ENCODE data around the gene NDUFS6. TPM values are rescaled to one million over a fixed set of nuclear protein-coding genes. Genes with fewer than 3 reads are reported as not detected.

The NDUFS6 gene
- total RNA-seq, 1 experiment from 2014 or later, result 104 TPM

GRCh38 chr5:1856596-1857255 is 55.5 kb downstream of the NDUFS6 start:
- ATAC-seq (no peak), DNase-seq (no peak)
- BruUV-seq (replicated peaks), result no TSS peak
- Histone ChIP-seq H3K9me3 (ENCODE audit: low read length) (no peaks in the 10 kb centered on the region), H3K27me3 (ENCODE audit: low read length) (peaks cover 33% of the 10 kb centered on the region; the same call in 1 of the 2 replicates), H3K4me2 (ENCODE audit: low read length) (no peak overlapping the region), H4K20me1 (ENCODE audit: low read length) (no peaks in the 10 kb centered on the region), H3K4me1 (ENCODE audit: insufficient read depth, low read length) (no peaks in the 10 kb centered on the region), H3K9me2 (replicated peaks; ENCODE audit: low read length) (no peaks in the 10 kb centered on the region), H3F3A (ENCODE audit: low read length, unreplicated experiment) (no peaks in the 10 kb centered on the region), H3K4me3 (ENCODE audit: low read length) (no peak overlapping the region), H3K36me3 (ENCODE audit: low read depth, low read length) (no peaks in the 10 kb centered on the region), H3K79me2 (ENCODE audit: low read length) (no peaks in the 10 kb centered on the region), H2AFZ (ENCODE audit: low read length) (no peak overlapping the region), H3K9ac (ENCODE audit: low read length) (no peak overlapping the region), H3K27ac (ENCODE audit: low read length) (no peak overlapping the region)
- TF ChIP-seq EZH2 (IDR thresholded peaks at IDR 0.05; ENCODE audit: low read length, unreplicated experiment), result no peak
- no peak for TF ChIP-seq CTCF (conservative IDR thresholded peaks at IDR 0.05; ENCODE audit: low read depth, low read length)
- TF ChIP-seq EZH2phosphoT487 (IDR thresholded peaks at IDR 0.05; ENCODE audit: borderline replicate concordance, low read length), result no peak
- POLR2A ChIA-PET (ENCODE audit: unreplicated experiment), result no interaction called here
- intact Hi-C loops (cut with micrococcal nuclease), result no loop called here
- CTCF ChIA-PET, result no interaction called here

GRCh38 chr5:1857256-1857600 is 56.0 kb downstream of the NDUFS6 start:
- no peaks in the 10 kb centered on the region for H3K9me3 ChIP-seq (ENCODE audit: low read length)
- no peak overlapping the region for H3K27ac ChIP-seq (ENCODE audit: low read length)
- no peak for TF ChIP-seq CTCF (conservative IDR thresholded peaks at IDR 0.05; ENCODE audit: low read depth, low read length)
- no peak for TF ChIP-seq EZH2 (IDR thresholded peaks at IDR 0.05; ENCODE audit: low read length, unreplicated experiment)
- no peak for TF ChIP-seq EZH2phosphoT487 (IDR thresholded peaks at IDR 0.05; ENCODE audit: borderline replicate concordance, low read length)
- no peak for ATAC-seq
- intact Hi-C loops (cut with micrococcal nuclease), result no loop called here
- H3K4me3 ChIP-seq (ENCODE audit: low read length), result no peak overlapping the region
- no peaks in the 10 kb centered on the region for H3K4me1 ChIP-seq (ENCODE audit: insufficient read depth, low read length)
- no peaks in the 10 kb centered on the region for H3K36me3 ChIP-seq (ENCODE audit: low read depth, low read length)
- no peak overlapping the region for H3K4me2 ChIP-seq (ENCODE audit: low read length)
- no TSS peak for BruUV-seq (replicated peaks)
- ChIA-PET CTCF (no interaction called here), POLR2A (ENCODE audit: unreplicated experiment) (no interaction called here)
- no peak overlapping the region for H2AFZ ChIP-seq (ENCODE audit: low read length)
- peaks cover 38% of the 10 kb centered on the region; the same call in 1 of the 2 replicates for H3K27me3 ChIP-seq (ENCODE audit: low read length)
- no peak overlapping the region for H3K9ac ChIP-seq (ENCODE audit: low read length)
- DNase-seq, result no peak
- no peaks in the 10 kb centered on the region for H3K9me2 ChIP-seq (replicated peaks; ENCODE audit: low read length)
- no peaks in the 10 kb centered on the region for H3K79me2 ChIP-seq (ENCODE audit: low read length)
- H3F3A ChIP-seq (ENCODE audit: low read length, unreplicated experiment), result no peaks in the 10 kb centered on the region
- H4K20me1 ChIP-seq (ENCODE audit: low read length), result no peaks in the 10 kb centered on the region

- Histone ChIP-seq H3K9me2 (replicated peaks; ENCODE audit: low read length) (no peaks in the 10 kb centered on the region), H3K9me3 (ENCODE audit: low read length) (no peaks in the 10 kb centered on the region), H3K27ac (ENCODE audit: low read length) (no peak overlapping the region), H3K36me3 (ENCODE audit: low read depth, low read length) (no peaks in the 10 kb centered on the region), H2AFZ (ENCODE audit: low read length) (no peak overlapping the region), H3F3A (ENCODE audit: low read length, unreplicated experiment) (no peaks in the 10 kb centered on the region), H3K4me2 (ENCODE audit: low read length) (no peak overlapping the region), H3K27me3 (ENCODE audit: low read length) (peaks cover 50% of the 10 kb centered on the region), H3K79me2 (ENCODE audit: low read length) (no peaks in the 10 kb centered on the region), H4K20me1 (ENCODE audit: low read length) (no peaks in the 10 kb centered on the region), H3K4me3 (ENCODE audit: low read length) (no peak overlapping the region), H3K4me1 (ENCODE audit: insufficient read depth, low read length) (no peaks in the 10 kb centered on the region), H3K9ac (ENCODE audit: low read length) (no peak overlapping the region)
- intact Hi-C loops (cut with micrococcal nuclease), result no loop called here
- ATAC-seq (no peak), DNase-seq (no peak)
- ChIA-PET CTCF (no interaction called here), POLR2A (ENCODE audit: unreplicated experiment) (no interaction called here)
- TF ChIP-seq EZH2 (IDR thresholded peaks at IDR 0.05; ENCODE audit: low read length, unreplicated experiment), result no peak
- no peak for TF ChIP-seq CTCF (conservative IDR thresholded peaks at IDR 0.05; ENCODE audit: low read depth, low read length)
- TF ChIP-seq EZH2phosphoT487 (IDR thresholded peaks at IDR 0.05; ENCODE audit: borderline replicate concordance, low read length), result no peak
- BruUV-seq (replicated peaks), result no TSS peak
Observed at GRCh38 chr5:1858436-1858835, 57.2 kb downstream of the NDUFS6 start.
